ENCODE data around the gene RNF169. TPM values are rescaled to one million over a fixed set of nuclear protein-coding genes. Genes with fewer than 3 reads are reported as not detected.
A peak's percentile ranks its signal among the peaks of the same experiment; 100 is the strongest.

The RNF169 gene
- total and polyA plus RNA-seq, 4 donors = 4.4 to 34.8 (median 12.7) TPM

DNA sequence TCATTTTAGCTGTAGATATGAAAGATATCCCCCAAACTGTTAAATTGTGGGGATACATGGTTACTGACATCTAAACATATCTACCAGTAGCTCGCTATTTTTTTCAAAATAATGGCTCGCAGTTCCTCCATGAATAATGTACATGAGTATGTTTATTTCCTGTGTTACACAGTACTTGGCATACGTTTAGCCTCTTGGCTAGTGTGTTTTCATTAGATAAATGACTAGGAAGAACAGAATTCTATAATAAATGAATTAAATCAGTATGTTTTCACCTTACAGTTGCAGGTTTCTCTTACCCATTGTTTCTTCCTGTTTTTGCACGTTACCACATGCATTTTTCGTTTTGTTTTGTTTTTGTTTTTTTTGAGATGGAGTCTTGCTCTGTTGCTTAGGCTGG lies 21.8 kb downstream of the RNF169 start:
- Histone ChIP-seq H3K4me1 (ENCODE audit: control insufficient read depth in 5 of 5, insufficient read depth in 5 of 5, low read length in 5 of 5) (peaks cover 0 to 7% (median 4%) of the 10 kb centered on the region in 5 donors), H3K9me3 (ENCODE audit: control insufficient read depth in 4 of 4, insufficient read depth in 3 of 4, low read length in 3 of 4) (no peaks in the 10 kb centered on the region), H3K9ac (ENCODE audit: insufficient read depth in 1 of 2, low read length in 2 of 2) (no peak overlapping the region), H3K36me3 (ENCODE audit: control insufficient read depth in 4 of 4, insufficient read depth in 4 of 4, low read length in 4 of 4) (no peaks in the 10 kb centered on the region), H3K4me3 (no peak overlapping the region), H3K27ac (ENCODE audit: low read depth in 1 of 2, low read length in 1 of 2) (no peak overlapping the region), H3K27me3 (ENCODE audit: control insufficient read depth in 3 of 3, insufficient read depth in 3 of 3, low read length in 2 of 3) (no peaks in the 10 kb centered on the region)
- ATAC-seq (ENCODE audit: insufficient read depth, low FRiP score) (no peak), DNase-seq (peak in 1 of 3 donors; percentile 33)
- no peak for TF ChIP-seq CTCF (IDR thresholded peaks at IDR 0.05; ENCODE audit: control extremely low read depth, extremely low read depth)
- WGBS, 2 donors = 39 to 41% methylated on average over 5 of the region's 5 CpGs

GRCh38 chr11:74771139-74771538 lies 22.5 kb downstream of the RNF169 start:
- Histone ChIP-seq H3K4me3 (no peak overlapping the region), H3K9ac (ENCODE audit: insufficient read depth in 1 of 2, low read length in 2 of 2) (no peak overlapping the region), H3K27me3 (ENCODE audit: control insufficient read depth in 3 of 3, insufficient read depth in 3 of 3, low read length in 2 of 3) (no peaks in the 10 kb centered on the region), H3K9me3 (ENCODE audit: control insufficient read depth in 4 of 4, insufficient read depth in 3 of 4, low read length in 3 of 4) (no peaks in the 10 kb centered on the region), H3K4me1 (ENCODE audit: control insufficient read depth in 5 of 5, insufficient read depth in 5 of 5, low read length in 5 of 5) (peaks cover 0 to 7% (median 4%) of the 10 kb centered on the region in 5 donors), H3K27ac (ENCODE audit: low read depth in 1 of 2, low read length in 1 of 2) (no peak overlapping the region), H3K36me3 (ENCODE audit: control insufficient read depth in 4 of 4, insufficient read depth in 4 of 4, low read length in 4 of 4) (no peaks in the 10 kb centered on the region)
- WGBS, 2 donors = 93 to 96% methylated on average over 3 of the region's 3 CpGs
- DNase-seq = no peak
- TF ChIP-seq CTCF (IDR thresholded peaks at IDR 0.05; ENCODE audit: control extremely low read depth, extremely low read depth) = no peak
- ATAC-seq (ENCODE audit: insufficient read depth, low FRiP score) = no peak

- TF ChIP-seq CTCF (IDR thresholded peaks at IDR 0.05; ENCODE audit: control extremely low read depth, extremely low read depth) = no peak
- H3K4me1 ChIP-seq (ENCODE audit: control insufficient read depth in 5 of 5, insufficient read depth in 5 of 5, low read length in 5 of 5) = peaks cover 0 to 11% (median 5%) of the 10 kb centered on the region in 5 donors
- H3K9ac ChIP-seq (ENCODE audit: insufficient read depth in 1 of 2, low read length in 2 of 2) = no peak overlapping the region
- DNase-seq (no peak), ATAC-seq (ENCODE audit: insufficient read depth, low FRiP score) (no peak)
- no peak overlapping the region for H3K27ac ChIP-seq (ENCODE audit: low read depth in 1 of 2, low read length in 1 of 2)
- H3K9me3 ChIP-seq (ENCODE audit: control insufficient read depth in 4 of 4, insufficient read depth in 3 of 4, low read length in 3 of 4) = no peaks in the 10 kb centered on the region
- H3K36me3 ChIP-seq (ENCODE audit: control insufficient read depth in 4 of 4, insufficient read depth in 4 of 4, low read length in 4 of 4) = no peaks in the 10 kb centered on the region
- H3K4me3 ChIP-seq = no peak overlapping the region
- H3K27me3 ChIP-seq (ENCODE audit: control insufficient read depth in 3 of 3, insufficient read depth in 3 of 3, low read length in 2 of 3) = no peaks in the 10 kb centered on the region
These were observed 24.8 kb downstream of the RNF169 start for GRCh38 chr11:74773476-74773875.

- no peak for TF ChIP-seq CTCF (IDR thresholded peaks at IDR 0.05; ENCODE audit: control extremely low read depth, extremely low read depth)
- H3K27me3 ChIP-seq (ENCODE audit: control insufficient read depth in 3 of 3, insufficient read depth in 3 of 3, low read length in 2 of 3) = no peaks in the 10 kb centered on the region
- DNase-seq = no peak
- no peak for ATAC-seq (ENCODE audit: insufficient read depth, low FRiP score)
- H3K4me1 ChIP-seq (ENCODE audit: control insufficient read depth in 5 of 5, insufficient read depth in 5 of 5, low read length in 5 of 5) = peaks cover under 1 to 9% (median 4%) of the 10 kb centered on the region in 5 donors
- H3K27ac ChIP-seq (ENCODE audit: low read depth in 1 of 2, low read length in 1 of 2) = no peak overlapping the region
- H3K9me3 ChIP-seq (ENCODE audit: control insufficient read depth in 4 of 4, insufficient read depth in 3 of 4, low read length in 3 of 4) = no peaks in the 10 kb centered on the region
- no peak overlapping the region for H3K9ac ChIP-seq (ENCODE audit: insufficient read depth in 1 of 2, low read length in 2 of 2)
- no peak overlapping the region for H3K4me3 ChIP-seq
- 75 to 93% methylated on average over 1 of the region's 1 CpG for WGBS, 2 donors
- no peaks in the 10 kb centered on the region for H3K36me3 ChIP-seq (ENCODE audit: control insufficient read depth in 4 of 4, insufficient read depth in 4 of 4, low read length in 4 of 4)
These were observed 27.1 kb downstream of the RNF169 start for GRCh38 chr11:74775762-74776161.
